HUES6 (cell line): ENCODE data around the gene NDNF.

Experiments
- H3K27ac ChIP-seq: 2 replicates; pipeline ENCODE4 v1.7.0; 2013; ENCODE audit warnings: low read depth, mild to moderate bottlenecking, low read length, inconsistent platforms
- H3K27me3 ChIP-seq: 2 replicates; pipeline ENCODE4 v1.6.1; 2013; ENCODE audit warnings: low read length; ENCODE audit not compliant: control insufficient read depth, insufficient read depth
- H3K36me3 ChIP-seq: 2 replicates; pipeline ENCODE4 v1.6.1; 2013; ENCODE audit warnings: low read length; ENCODE audit not compliant: control insufficient read depth, insufficient read depth
- H3K4me1 ChIP-seq: 2 replicates; pipeline ENCODE4 v1.6.1; 2013; ENCODE audit warnings: low read length; ENCODE audit not compliant: control insufficient read depth, insufficient read depth
- H3K4me3 ChIP-seq: 2 replicates; pipeline ENCODE4 v1.5.1; 2013; ENCODE audit warnings: low read depth, low read length
- H3K9ac ChIP-seq: one replicate; pipeline ENCODE4 v1.6.1; 2013; ENCODE audit warnings: mild to moderate bottlenecking, low read length
- H3K9me3 ChIP-seq: 2 replicates; pipeline ENCODE4 v1.6.1; 2013; ENCODE audit warnings: low read depth, low read length; ENCODE audit not compliant: control insufficient read depth, insufficient read depth

Gene NDNF, protein sequence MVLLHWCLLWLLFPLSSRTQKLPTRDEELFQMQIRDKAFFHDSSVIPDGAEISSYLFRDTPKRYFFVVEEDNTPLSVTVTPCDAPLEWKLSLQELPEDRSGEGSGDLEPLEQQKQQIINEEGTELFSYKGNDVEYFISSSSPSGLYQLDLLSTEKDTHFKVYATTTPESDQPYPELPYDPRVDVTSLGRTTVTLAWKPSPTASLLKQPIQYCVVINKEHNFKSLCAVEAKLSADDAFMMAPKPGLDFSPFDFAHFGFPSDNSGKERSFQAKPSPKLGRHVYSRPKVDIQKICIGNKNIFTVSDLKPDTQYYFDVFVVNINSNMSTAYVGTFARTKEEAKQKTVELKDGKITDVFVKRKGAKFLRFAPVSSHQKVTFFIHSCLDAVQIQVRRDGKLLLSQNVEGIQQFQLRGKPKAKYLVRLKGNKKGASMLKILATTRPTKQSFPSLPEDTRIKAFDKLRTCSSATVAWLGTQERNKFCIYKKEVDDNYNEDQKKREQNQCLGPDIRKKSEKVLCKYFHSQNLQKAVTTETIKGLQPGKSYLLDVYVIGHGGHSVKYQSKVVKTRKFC

GRCh38 chr4:121072224-121073003 lies at the start of gene NDNF:
TSS of gene NDNF (minus strand) at chr4:121072535. CDS start at chr4:121045837, 26,698 bp downstream.
- Histone ChIP-seq H3K9ac (peak within 1 kb of the TSS; percentile 60), H3K36me3 (no peaks in the 10 kb centered on the region), H3K9me3 (no peaks in the 10 kb centered on the region), H3K27me3 (peaks cover 64% of the 10 kb centered on the region), H3K27ac (no peak within 1 kb of the TSS), H3K4me1 (peaks cover 14% of the 10 kb centered on the region), H3K4me3 (peak within 1 kb of the TSS; percentile 76)

DNA sequence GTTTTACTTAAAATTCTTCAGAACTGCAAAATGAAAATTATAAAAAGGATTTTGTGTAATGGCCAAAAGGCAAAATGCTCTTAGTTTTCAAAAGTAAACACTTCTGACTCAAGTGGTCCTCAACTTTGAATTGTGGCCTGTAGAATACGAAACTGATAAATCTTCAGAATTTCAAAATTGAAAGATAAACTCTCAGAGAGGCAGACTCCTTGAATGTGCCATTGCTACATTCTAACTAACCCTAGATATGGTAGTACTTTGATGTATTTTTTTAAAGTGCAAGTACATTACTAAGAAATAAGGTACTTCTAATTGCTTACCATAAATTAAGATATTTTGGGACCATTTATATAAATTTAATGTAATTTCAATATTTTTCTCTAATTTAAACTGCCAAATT lies 47.4 kb upstream of the NDNF start:
- no peaks in the 10 kb centered on the region for H3K4me1 ChIP-seq
- H3K27me3 ChIP-seq: no peaks in the 10 kb centered on the region
- H3K36me3 ChIP-seq: no peaks in the 10 kb centered on the region
- no peak overlapping the region for H3K4me3 ChIP-seq
- no peaks in the 10 kb centered on the region for H3K9me3 ChIP-seq
- H3K27ac ChIP-seq: no peak overlapping the region
- no peak overlapping the region for H3K9ac ChIP-seq

- Histone ChIP-seq H3K9me3 (no peaks in the 10 kb centered on the region), H3K9ac (no peak overlapping the region), H3K4me3 (no peak overlapping the region), H3K27me3 (no peaks in the 10 kb centered on the region), H3K27ac (no peak overlapping the region), H3K4me1 (no peaks in the 10 kb centered on the region), H3K36me3 (no peaks in the 10 kb centered on the region)
Observed at GRCh38 chr4:121118344-121118743, 46.0 kb upstream of the NDNF start.

- Histone ChIP-seq H3K9ac (no peak overlapping the region), H3K4me3 (no peak overlapping the region), H3K27me3 (no peaks in the 10 kb centered on the region), H3K36me3 (no peaks in the 10 kb centered on the region), H3K4me1 (no peaks in the 10 kb centered on the region), H3K27ac (no peak overlapping the region), H3K9me3 (no peaks in the 10 kb centered on the region)
Observed at GRCh38 chr4:121114756-121115155, 42.4 kb upstream of the NDNF start.

GRCh38 chr4:121112530-121112929 lies 40.2 kb upstream of the NDNF start:
- no peak overlapping the region for H3K4me3 ChIP-seq
- no peaks in the 10 kb centered on the region for H3K27me3 ChIP-seq
- no peak overlapping the region for H3K9ac ChIP-seq
- H3K27ac ChIP-seq: no peak overlapping the region
- H3K9me3 ChIP-seq: no peaks in the 10 kb centered on the region
- H3K36me3 ChIP-seq: no peaks in the 10 kb centered on the region
- H3K4me1 ChIP-seq: no peaks in the 10 kb centered on the region

DNA sequence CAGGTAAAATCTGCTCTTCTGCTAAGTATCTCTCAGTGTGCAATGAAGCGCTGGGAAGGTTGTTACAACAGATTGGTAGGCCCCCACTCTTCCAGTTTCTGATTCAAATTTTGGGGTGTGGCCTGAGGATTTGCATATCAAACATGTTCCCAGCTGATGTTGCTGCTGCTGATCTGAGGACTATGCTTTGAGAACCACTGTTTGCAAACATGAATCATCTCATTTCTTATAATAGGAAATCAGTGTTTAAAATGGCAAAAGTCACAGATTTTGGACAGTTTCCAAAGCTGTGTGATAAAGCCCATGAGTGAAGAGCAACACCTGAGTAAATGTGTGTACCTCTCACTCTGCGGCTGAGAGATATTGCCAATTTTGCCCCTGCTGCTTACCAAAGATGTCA lies 36.2 kb upstream of the NDNF start:
- H3K27ac ChIP-seq: no peak overlapping the region
- no peaks in the 10 kb centered on the region for H3K27me3 ChIP-seq
- H3K9me3 ChIP-seq: no peaks in the 10 kb centered on the region
- no peaks in the 10 kb centered on the region for H3K36me3 ChIP-seq
- H3K9ac ChIP-seq: no peak overlapping the region
- H3K4me1 ChIP-seq: no peaks in the 10 kb centered on the region
- H3K4me3 ChIP-seq: no peak overlapping the region

DNA sequence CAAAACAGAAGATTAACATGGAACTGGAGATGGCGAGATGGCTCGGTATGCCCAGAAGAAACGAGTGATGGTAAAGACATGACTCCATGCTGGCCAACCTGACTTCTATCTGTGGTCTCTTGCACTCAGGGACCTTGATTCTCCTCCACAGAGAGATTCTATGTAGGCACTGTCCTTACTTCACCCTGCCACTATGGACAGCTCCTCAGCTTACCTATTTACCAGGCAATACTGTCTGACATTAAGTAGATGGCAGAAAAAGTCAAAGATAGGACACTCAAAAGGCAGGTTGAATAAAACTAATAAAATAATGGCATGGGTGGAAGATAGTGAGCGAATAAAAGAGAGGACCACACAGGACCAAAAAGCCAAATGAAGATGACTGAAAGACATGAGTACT lies 35.2 kb upstream of the NDNF start:
- Histone ChIP-seq H3K9ac (no peak overlapping the region), H3K36me3 (no peaks in the 10 kb centered on the region), H3K27me3 (no peaks in the 10 kb centered on the region), H3K9me3 (no peaks in the 10 kb centered on the region), H3K27ac (no peak overlapping the region), H3K4me3 (no peak overlapping the region), H3K4me1 (no peaks in the 10 kb centered on the region)

DNA sequence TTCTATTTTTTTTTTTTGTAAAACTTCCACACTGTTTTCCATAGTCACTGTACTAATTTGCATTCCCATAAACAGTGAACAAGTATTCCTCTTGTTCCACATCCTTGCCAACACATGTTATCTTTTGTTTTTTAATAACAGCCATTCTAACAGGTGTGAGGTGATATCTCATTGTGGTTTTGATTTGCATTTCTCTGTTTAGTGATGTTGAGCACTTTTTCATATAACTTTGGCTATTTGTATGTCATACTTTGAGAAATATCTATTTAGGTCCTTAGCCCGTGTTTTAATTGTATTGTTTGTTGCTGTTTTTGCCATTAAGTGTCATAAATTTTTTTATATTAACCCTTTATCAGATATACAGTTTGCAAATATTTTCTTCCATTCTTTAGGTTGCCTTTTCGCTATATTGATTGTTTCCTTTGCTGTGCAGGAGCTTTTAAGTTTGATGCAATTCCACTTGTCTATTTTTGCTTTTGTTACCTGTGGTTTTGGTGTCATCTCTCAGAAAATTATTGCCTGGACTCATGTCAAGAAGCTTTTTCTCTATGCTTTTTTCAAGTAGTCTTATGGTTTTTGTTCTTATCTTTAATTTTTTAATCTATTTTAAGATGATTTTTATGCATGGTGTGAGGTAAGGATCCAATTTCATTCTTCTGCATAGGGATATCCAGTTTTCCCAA lies 27.9 kb upstream of the NDNF start:
- Histone ChIP-seq H3K27ac (no peak overlapping the region), H3K27me3 (no peaks in the 10 kb centered on the region), H3K9ac (no peak overlapping the region), H3K4me3 (no peak overlapping the region), H3K9me3 (no peaks in the 10 kb centered on the region), H3K4me1 (no peaks in the 10 kb centered on the region), H3K36me3 (no peaks in the 10 kb centered on the region)

DNA sequence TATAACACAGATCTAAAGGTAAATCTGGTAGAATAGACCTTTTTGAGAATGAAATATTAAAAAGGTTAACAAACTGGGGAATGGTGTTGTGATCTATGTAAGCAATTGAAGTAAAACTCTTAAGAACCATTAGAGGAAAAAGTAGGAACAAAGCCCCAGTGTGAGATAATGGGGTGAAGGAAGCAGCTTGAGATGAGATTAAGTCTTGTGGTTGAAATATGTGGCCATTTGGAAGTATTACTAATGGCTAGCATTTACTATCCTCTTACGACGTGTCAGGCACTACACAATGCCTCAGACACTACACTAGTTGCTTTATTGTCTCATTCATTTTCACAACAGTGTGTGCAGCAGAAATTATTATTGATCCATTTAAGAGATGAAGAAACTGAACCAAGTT lies 25.9 kb upstream of the NDNF start:
- Histone ChIP-seq H3K27me3 (no peaks in the 10 kb centered on the region), H3K36me3 (no peaks in the 10 kb centered on the region), H3K4me3 (no peak overlapping the region), H3K9me3 (no peaks in the 10 kb centered on the region), H3K9ac (no peak overlapping the region), H3K27ac (no peak overlapping the region), H3K4me1 (no peaks in the 10 kb centered on the region)

DNA sequence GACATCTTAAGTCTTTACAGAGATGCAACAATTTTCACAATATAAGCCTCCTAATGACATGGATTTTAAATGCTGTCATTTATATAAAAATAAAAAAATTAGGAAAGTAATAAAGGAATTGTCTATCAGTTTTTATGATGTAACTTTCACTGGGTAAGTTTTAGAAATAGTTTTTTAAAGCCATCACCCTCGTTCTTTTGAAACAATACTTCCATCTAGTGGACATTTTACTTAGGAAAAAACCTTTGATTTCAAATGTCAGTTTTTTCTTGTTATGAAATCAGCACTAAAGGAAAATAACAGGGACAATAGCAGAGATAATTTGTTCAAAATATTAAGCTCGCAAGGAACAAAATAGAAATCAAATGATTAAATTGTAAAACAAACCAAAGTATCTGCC lies 24.3 kb upstream of the NDNF start:
- Histone ChIP-seq H3K4me3 (no peak overlapping the region), H3K9me3 (no peaks in the 10 kb centered on the region), H3K9ac (no peak overlapping the region), H3K36me3 (no peaks in the 10 kb centered on the region), H3K27ac (no peak overlapping the region), H3K4me1 (no peaks in the 10 kb centered on the region), H3K27me3 (no peaks in the 10 kb centered on the region)

DNA sequence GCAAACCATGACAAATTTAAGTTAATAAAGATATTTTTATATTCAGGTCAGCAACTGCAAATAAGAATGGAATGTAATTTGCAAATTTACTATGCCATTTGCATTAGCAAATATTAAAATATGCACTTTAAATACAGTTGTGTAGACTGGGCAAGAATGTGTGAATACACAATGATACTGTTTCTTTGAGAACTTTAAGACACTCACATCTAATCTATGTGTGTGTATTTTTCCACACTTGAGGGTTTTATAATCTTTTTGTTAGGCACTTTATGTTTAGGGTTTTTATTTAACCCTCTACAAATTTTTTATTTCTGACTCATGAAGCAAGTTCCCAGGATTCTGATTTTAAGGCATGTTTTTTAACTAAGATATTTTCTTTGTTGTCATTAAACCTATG lies 23.9 kb upstream of the NDNF start:
- Histone ChIP-seq H3K36me3 (no peaks in the 10 kb centered on the region), H3K9me3 (no peaks in the 10 kb centered on the region), H3K9ac (no peak overlapping the region), H3K4me3 (no peak overlapping the region), H3K4me1 (no peaks in the 10 kb centered on the region), H3K27ac (no peak overlapping the region), H3K27me3 (no peaks in the 10 kb centered on the region)
